Gastroesophageal sphincter (tissue), 4 donors: ENCODE data around the gene OTOG. TPM values are rescaled to one million over a fixed set of nuclear protein-coding genes. Genes with fewer than 3 reads are reported as not detected.

Experiments used
- ATAC-seq: fragments of 150-250 bp; one replicate; pipeline ENCODE4 v1.9.1; 2016; ENCODE audit warnings: mild to moderate bottlenecking, moderate library complexity
- H3K27ac ChIP-seq, 4 donors: fragments of 200-600 bp; sonication (generic) in 3 of 4; 1 replicate in 3 of 4; 2 replicates in 1 of 4; pipeline ENCODE4 v1.5.1; 2016 to 2019
- H3K27me3 ChIP-seq: fragments of 200-600 bp; sonication (generic); one replicate; pipeline ENCODE4 v1.5.1; 2019
- H3K36me3 ChIP-seq, 2 donors: fragments of 200-600 bp; sonication (generic); one replicate each; pipeline ENCODE4 v1.5.1; 2019; ENCODE audit warnings: control low read depth in 1 of 2
- H3K4me1 ChIP-seq, 3 donors: fragments of 200-600 bp; sonication (generic); 1 replicate in 2 of 3; 2 replicates in 1 of 3; pipeline ENCODE4 v1.5.1; 2016 to 2019; ENCODE audit warnings: control low read depth in 2 of 3
- H3K4me3 ChIP-seq, 2 donors: fragments of 200-600 bp; sonication (generic); one replicate each; pipeline ENCODE4 v1.5.1; 2019; ENCODE audit warnings: mild to moderate bottlenecking in 1 of 2, moderate library complexity in 1 of 2
- H3K9me3 ChIP-seq, 3 donors: fragments of 200-600 bp; sonication (generic); one replicate each; pipeline ENCODE4 v1.5.1; 2017 to 2019; ENCODE audit warnings: control low read depth in 2 of 3
- EP300 ChIP-seq: sonication (generic); formaldehyde crosslinking; IDR thresholded peaks from one replicate; pipeline ENCODE4 v1.6.1; 2017; ENCODE audit warnings: antibody characterized with exemption, mild to moderate bottlenecking
- POLR2A ChIP-seq, 2 donors: fragments of 450-650 bp; IDR thresholded peaks; one replicate each; pipeline ENCODE4 v1.6.1; 2017; ENCODE audit warnings: antibody characterized with exemption in 2 of 2, mild to moderate bottlenecking in 2 of 2, moderate library complexity in 1 of 2
- POLR2AphosphoS5 ChIP-seq: sonication (generic); formaldehyde crosslinking; IDR thresholded peaks from one replicate; pipeline ENCODE4 v1.6.1; 2017; ENCODE audit warnings: antibody characterized with exemption
- WGBS, 2 donors: methylation state at CpG; one replicate each; pipeline ENCODE4 v1.1.5; 2018; ENCODE audit warnings: low coverage in 1 of 2; 5-methylcytosine and 5-hydroxymethylcytosine counted together
- total RNA-seq, 4 donors: library from RNA; depleted of rRNA; stranded (reverse); fragments of >200 nt; gene quantifications; one replicate each; pipeline ENCODE4 v1.1.0, GENCODE V29; 2016
- TF ChIP-seq, protein P1 (sequence below), 4 experiments: fragments of 200-600 bp in 2 of 4; fragments of 450-650 bp in 2 of 4; sonication (generic) in 1 of 4; IDR thresholded peaks; one replicate each; pipeline ENCODE4 v1.5.1; 2017 to 2019; ENCODE audit warnings: antibody characterized with exemption in 4 of 4, mild to moderate bottlenecking in 2 of 4, moderate library complexity in 2 of 4

OTOG gene
- total RNA-seq, 4 donors from 2014 or later, result not detected

DNA sequence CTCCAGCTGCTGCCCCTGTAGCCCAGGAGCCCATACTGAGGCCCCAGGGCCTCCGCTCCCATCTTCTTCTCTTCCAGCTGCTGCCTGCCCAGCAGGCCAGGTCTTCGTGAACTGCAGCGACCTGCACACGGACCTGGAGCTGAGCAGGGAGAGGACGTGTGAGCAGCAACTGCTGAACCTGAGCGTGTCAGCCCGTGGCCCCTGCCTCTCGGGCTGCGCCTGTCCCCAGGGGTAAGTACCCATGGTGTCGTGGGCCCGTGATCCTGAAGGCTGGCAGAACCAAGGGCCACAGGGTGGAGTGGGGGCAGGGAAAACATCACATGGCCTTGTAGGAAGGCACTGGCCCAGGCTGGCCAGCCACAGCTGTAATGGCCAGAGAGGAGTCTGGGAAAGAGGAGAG lies 31.2 kb downstream of the OTOG start:
- no peak for TF ChIP-seq POLR2AphosphoS5
- TF ChIP-seq, protein P1, sequence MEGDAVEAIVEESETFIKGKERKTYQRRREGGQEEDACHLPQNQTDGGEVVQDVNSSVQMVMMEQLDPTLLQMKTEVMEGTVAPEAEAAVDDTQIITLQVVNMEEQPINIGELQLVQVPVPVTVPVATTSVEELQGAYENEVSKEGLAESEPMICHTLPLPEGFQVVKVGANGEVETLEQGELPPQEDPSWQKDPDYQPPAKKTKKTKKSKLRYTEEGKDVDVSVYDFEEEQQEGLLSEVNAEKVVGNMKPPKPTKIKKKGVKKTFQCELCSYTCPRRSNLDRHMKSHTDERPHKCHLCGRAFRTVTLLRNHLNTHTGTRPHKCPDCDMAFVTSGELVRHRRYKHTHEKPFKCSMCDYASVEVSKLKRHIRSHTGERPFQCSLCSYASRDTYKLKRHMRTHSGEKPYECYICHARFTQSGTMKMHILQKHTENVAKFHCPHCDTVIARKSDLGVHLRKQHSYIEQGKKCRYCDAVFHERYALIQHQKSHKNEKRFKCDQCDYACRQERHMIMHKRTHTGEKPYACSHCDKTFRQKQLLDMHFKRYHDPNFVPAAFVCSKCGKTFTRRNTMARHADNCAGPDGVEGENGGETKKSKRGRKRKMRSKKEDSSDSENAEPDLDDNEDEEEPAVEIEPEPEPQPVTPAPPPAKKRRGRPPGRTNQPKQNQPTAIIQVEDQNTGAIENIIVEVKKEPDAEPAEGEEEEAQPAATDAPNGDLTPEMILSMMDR (IDR thresholded peaks at IDR 0.05), result no peak
- TF ChIP-seq EP300, result no peak
- no peak for TF ChIP-seq POLR2A (IDR thresholded peaks at IDR 0.05)
- Histone ChIP-seq H3K4me1 (no peaks in the 10 kb centered on the region), H3K9me3 (no peaks in the 10 kb centered on the region), H3K27me3 (peaks cover 20% of the 10 kb centered on the region), H3K27ac (no peak overlapping the region), H3K36me3 (no peaks in the 10 kb centered on the region), H3K4me3 (no peak overlapping the region)
- ATAC-seq, result no peak
- no CpG with 5 or more reads among the region's 11 CpGs for WGBS, 2 donors

DNA sequence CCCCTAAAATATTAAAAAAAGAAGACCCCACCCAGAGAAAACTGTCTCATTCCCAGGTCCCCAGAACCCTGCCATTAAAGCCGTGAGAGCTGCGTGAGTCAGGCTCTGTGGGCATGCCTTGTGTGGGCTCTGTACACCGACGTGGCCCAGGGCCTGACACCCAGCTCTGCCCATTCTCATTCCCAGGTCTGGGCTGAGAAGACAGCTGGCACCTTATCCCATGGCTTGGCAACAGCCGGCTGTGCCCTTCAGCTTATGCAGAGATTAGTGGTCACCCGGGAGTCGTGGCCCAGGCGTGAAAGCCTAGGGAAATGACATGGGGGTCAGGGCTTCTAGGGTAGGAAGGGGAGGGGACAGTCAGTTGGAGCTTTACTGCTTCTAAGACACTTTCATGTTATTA lies 31.9 kb downstream of the OTOG start:
- Histone ChIP-seq H3K4me3 (no peak overlapping the region), H3K36me3 (no peaks in the 10 kb centered on the region), H3K4me1 (no peaks in the 10 kb centered on the region), H3K27ac (no peak overlapping the region), H3K9me3 (no peaks in the 10 kb centered on the region), H3K27me3 (peaks cover 13% of the 10 kb centered on the region)
- no peak for ATAC-seq
- TF ChIP-seq POLR2AphosphoS5 (no peak), POLR2A (IDR thresholded peaks at IDR 0.05) (no peak), EP300 (no peak)
- TF ChIP-seq, protein P1 (IDR thresholded peaks at IDR 0.05), result no peak
- 70 to 100% methylated on average over 4 to 5 of the region's 8 CpGs for WGBS, 2 donors

DNA sequence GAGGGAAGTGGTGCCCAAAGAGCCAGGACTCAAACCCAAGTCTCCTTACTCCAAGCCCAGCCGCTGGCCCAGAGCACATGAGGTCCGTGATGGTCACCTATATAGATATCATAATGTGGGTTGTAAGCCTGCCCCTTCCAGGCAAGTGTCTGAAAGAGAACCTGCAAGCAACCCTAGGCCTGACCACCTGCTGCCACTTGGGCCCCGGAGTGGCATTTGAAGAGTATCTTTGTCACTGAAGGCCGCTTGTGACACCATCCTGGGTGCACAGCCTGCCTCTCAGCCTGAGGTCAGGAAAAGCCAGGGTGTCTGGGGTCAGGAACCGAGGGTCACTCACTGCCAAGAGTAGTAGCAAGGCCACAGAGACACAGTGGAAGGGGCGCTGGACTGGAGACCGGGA lies 32.4 kb downstream of the OTOG start:
- H3K4me1 ChIP-seq, result no peaks in the 10 kb centered on the region
- H3K27me3 ChIP-seq, result peaks cover 8% of the 10 kb centered on the region
- ATAC-seq, result no peak
- H3K9me3 ChIP-seq, result no peaks in the 10 kb centered on the region
- 83% methylated on average over 1 of the region's 7 CpGs; no CpG with 5 or more reads in 1 of the 2 donors for WGBS, 2 donors
- no peaks in the 10 kb centered on the region for H3K36me3 ChIP-seq
- H3K4me3 ChIP-seq, result no peak overlapping the region
- TF ChIP-seq, protein P1 (IDR thresholded peaks at IDR 0.05), result no peak
- TF ChIP-seq POLR2A (IDR thresholded peaks at IDR 0.05), result no peak
- no peak for TF ChIP-seq EP300
- no peak for TF ChIP-seq POLR2AphosphoS5
- no peak overlapping the region for H3K27ac ChIP-seq

DNA sequence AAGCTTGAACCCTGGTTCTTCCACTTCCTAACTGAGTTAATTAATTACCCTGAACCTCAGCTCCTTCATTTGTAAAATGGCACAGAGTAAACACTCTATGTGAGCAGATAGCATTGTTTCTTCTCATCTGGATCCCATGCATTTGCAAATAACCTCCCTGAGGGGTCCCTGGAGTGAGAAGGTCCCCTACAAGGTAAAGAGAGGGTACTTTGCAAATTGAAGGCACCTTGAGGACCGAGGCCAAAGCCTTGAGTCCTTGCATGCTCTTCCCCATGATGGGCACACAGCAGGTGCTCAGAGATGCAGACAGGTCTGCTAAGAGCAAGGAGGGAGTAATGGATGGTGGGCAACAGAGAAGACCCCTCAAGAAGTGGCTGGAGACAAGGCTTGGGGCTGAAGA lies 33.2 kb downstream of the OTOG start:
- H3K27me3 ChIP-seq, result peaks cover 6% of the 10 kb centered on the region
- no peaks in the 10 kb centered on the region for H3K9me3 ChIP-seq
- no peak for ATAC-seq
- no peaks in the 10 kb centered on the region for H3K36me3 ChIP-seq
- H3K27ac ChIP-seq, result no peak overlapping the region
- WGBS, 2 donors, result 20 to 50% methylated on average over 1 of the region's 1 CpG
- TF ChIP-seq, protein P1 (IDR thresholded peaks at IDR 0.05), result no peak
- TF ChIP-seq POLR2A (IDR thresholded peaks at IDR 0.05) (no peak), EP300 (no peak), POLR2AphosphoS5 (no peak)
- H3K4me1 ChIP-seq, result no peaks in the 10 kb centered on the region
- H3K4me3 ChIP-seq, result no peak overlapping the region

DNA sequence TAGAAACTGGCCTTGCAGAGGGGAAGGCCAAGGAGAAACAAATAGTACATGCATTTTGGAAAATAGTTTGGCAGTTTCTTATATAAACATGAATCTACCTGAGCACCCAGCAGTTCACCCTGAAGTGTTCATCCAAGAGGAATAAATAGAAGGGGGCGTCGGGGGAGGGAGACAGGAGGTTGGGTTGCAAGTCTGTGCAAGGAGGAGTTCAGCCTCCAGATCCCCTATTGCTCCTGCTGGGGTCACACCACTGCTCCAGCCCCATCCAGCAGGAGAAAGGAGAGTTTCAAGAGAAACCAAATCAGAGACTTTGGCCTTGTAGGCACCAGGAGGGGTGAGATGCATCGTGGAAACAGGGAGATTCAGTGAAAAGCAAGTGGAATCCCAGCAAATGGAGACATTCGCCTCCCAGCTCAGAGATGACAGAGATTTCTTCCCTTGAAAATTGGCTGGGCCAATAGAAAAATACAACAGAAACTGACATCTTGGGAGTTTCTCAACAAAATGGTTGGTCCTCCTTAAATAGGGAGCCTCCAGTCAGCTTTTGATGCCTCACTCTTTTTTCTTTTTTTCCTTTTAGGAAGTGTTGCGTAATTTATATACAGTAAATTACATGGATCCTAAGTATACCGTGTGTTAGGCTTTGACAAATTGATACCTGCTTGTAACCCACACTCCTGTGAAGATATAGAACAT lies 34.1 kb downstream of the OTOG start:
- Histone ChIP-seq H3K4me3 (no peak overlapping the region), H3K4me1 (no peaks in the 10 kb centered on the region), H3K36me3 (no peaks in the 10 kb centered on the region), H3K27me3 (peaks cover 6% of the 10 kb centered on the region), H3K27ac (no peak overlapping the region), H3K9me3 (no peaks in the 10 kb centered on the region)
- 69 to 71% methylated on average over 4 to 6 of the region's 6 CpGs for WGBS, 2 donors
- TF ChIP-seq POLR2A (IDR thresholded peaks at IDR 0.05) (no peak), POLR2AphosphoS5 (no peak), EP300 (no peak)
- TF ChIP-seq, protein P1 (IDR thresholded peaks at IDR 0.05), result no peak
- no peak for ATAC-seq
